GM18907 (cell line): Measurements from ENCODE around the gene NCOR1.
A peak's percentile ranks its signal among the peaks of the same experiment; 100 is the strongest.

Experiments used
- ATAC-seq: cut with Tn5 transposase; IDR thresholded peaks from one replicate; pipeline ENCODE4 v1.9.1; 2021; ENCODE audit warnings: mild to moderate bottlenecking, moderate library complexity; ENCODE audit not compliant: unreplicated experiment

The NCOR1 gene

DNA sequence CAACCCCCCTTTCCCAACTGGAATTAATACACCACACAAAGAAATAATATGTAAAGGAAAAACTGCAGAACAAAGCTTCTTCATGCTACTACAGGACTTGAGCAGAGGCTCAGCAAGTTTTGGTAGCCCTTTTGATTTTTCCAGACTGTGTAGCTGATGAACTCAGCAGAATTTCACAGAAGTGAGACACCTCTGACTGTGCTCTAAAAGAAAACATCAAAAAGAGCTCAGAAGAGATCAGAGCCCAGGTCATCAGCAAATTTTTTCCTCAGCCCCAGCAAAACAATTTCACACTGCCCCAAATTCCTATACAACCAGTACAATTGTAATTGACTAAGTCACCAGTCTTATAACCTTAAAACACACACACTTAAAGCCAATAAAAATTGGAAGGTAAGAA, 177.7 kb downstream of the NCOR1 start:
- no peak for ATAC-seq

DNA sequence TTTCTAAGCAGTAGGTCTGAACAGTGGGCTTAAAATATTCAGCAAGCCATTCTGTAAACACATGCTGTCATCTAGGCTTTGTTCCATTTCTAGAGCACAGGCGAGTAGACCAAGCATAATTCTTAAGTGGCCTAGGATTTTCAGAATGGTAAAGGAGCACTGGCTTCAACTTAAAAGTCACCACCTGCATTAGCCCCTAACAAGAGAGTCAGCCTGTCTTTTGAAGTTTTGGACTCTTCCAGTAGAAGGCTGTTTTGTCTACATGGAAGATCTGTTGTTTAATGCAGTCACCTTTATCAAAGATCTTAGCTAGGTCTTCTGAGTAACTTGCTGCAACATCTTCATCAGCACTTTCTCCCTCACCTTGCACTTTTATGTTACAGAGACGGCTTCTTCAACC, 179.1 kb downstream of the NCOR1 start:
- ATAC-seq, result no peak

DNA sequence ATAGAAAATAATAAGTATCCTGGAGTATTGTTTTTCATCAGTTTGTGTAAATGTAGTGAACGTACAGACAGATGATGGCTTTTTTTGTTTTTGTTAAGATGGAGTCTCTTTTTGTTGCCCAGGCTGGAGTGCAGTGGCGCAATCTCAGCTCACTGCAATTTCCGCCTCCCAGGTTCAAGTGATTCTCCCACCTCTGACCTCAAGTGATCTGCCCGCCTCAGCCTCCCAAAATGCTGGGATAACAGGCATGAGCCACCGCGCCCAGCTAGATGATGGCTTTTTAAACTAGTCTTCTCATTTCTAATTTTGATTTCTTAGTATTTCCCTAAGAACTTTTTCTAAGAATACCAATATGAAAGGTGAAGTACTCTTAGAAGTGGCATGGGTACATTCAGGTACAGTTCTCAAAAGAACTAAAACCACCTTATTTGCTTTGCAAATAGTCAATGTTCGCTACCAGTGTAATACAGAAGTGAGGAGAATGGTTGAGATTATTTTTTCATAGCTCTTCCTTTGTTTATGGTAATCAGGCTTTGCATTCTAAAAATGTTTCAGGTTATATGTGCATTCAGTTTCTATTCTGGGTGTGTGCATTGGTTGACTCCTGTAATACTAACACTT, 181.5 kb downstream of the NCOR1 start:
- ATAC-seq, result no peak

DNA sequence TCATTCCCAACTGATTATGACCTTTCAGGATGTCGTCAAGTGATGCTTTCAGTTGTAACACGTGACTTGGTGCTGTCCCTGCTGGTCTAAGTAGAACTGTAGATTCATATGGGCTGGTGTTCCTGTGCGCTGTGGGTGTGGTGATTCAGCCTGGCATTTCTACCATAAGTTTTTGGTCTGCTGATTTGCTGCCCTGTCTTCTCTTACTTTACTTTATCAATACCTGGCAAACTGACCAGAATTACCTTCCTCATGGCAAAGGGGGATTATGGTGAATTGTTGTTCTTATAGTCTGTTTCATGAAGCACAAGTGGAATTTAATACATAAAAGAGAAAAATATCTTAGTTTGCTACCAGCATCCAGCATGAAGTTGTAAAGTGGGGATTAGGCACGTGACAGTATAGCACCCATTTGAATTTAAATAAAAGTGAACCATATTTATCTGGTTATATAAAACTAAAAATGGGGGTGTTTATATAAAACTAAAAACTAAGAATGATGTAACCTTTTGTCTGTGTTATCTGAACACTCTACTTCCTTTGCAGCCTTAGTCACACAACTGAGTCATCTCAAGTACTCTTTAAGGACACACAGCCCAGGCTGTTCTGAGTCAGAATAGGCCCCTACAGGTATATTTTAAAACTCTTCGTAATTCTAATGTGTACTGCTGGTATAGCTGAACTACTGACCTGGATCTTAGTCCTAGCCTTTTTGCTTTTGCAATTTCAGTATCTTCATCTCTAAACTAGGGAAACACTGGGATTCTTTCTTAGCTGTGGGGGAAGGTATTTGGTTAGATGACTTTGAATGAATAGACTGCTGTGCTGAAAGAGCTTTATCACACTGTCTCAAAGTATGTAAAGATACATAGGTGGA, 187.4 kb downstream of the NCOR1 start:
- peak; percentile 81 for ATAC-seq

DNA sequence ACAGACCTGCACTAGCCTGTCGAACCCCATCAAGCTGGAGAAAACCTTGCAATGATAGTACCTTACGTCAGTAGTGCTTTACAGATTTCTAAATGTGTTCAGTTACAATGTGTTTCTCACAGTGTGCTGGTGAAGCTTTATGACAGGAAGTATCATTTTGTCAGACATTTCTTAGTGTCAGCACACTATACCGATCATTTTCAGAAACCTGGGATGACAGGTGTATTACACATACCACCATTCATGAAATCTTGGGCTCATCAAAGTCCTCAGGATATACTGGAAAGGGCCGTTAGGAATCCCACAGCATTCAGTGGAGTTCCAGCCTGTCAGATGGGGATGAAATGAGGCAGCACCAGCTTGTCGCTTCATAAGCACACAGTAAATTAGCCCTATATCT, 188.4 kb downstream of the NCOR1 start:
- no peak for ATAC-seq

DNA sequence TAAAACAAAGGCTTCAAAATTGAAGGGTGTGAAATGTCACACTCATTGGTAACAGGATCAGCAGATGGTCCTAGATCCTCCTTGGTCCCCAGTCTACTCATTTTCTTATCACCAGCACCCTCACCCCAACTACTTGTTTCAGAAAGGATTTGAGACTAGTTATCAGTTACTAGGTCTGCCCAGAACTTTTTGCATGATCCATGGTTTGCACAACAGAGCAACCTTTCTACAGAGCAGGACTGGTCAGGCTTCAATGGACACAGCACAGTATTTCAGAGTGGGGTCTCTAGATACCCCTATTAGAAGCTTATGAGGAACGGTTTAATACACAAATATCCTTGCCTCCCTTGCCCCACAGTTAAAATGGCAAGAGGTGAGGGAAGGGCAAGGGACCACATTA, 190.1 kb downstream of the NCOR1 start:
- ATAC-seq, result no peak

DNA sequence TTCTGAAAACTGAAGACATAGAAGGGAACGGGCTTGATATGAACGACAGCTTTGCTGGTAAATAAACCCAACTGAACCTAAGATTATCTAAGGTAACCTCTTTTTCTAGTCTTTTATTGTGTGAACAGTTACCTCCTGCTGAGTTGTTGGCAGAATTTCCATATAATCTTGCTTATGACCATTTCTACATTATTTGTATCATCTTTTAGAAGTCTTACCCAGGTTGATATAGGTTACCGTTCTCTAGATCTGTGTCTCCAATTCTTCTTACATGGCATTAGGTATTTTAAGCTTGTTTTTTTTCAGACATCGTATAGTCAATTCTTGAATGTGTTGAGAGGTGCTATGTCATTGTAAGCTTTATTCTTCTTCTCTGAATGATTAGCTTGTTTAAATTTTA, 191.5 kb downstream of the NCOR1 start:
- no peak for ATAC-seq

DNA sequence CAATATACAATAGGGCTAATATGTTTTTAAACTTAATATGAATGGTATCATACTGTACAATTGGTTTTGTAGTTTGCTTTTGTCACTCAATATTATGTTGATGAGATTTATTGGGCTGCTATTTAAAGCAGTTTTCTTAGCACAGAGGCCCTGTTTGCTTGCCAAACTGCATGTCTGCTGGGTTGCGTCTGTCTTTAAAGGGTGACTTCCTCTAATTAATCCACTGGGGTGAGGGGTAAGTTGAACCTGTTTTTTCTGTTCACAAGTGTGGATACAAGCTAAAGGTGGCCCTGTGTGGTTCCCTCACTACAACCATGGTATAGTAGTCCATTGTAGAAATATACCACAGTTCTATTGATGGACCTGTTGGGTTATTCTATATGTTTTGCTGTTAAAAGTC, 196.0 kb downstream of the NCOR1 start:
- no peak for ATAC-seq

DNA sequence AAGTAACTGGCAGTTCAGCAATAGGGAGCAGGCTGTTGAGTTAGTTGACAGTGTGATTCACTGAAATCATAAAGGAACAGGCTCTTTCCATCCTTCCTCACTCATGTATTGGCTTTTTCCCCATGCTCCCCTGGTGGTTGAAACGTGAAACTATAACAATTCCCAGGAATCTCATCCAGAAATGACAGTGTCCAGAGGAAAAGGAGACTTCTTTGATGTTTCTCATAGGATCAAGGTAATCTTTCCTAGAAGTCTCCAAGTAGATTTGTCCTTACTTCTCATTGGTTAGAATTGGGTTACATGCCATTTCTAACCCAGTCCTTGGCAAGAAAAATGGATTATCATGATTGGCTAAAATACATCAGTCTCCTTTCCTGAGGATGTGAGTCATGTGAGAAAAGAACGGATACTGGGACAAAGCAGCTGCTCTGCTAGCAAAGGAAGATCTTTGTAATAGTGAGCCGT, 201.4 kb downstream of the NCOR1 start:
- ATAC-seq, result no peak

DNA sequence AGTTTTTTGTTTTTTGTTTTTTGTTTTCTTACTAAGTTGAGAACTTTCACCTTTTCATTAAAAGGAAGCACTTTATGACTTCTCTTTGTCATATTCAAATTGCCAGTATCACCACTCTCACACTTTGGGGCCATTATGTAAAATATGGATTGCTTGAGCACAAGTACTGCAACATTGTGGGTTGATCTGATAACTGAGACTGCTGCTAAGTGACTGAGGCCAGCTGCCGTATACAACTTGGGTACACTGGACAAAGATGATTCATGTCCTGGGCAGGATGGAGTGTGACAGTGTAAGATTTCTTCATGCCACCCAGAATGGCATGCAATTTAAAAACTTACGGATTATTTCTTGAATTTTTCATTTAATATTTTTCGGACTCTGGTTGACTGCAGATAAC, 207.9 kb downstream of the NCOR1 start:
- no peak for ATAC-seq

DNA sequence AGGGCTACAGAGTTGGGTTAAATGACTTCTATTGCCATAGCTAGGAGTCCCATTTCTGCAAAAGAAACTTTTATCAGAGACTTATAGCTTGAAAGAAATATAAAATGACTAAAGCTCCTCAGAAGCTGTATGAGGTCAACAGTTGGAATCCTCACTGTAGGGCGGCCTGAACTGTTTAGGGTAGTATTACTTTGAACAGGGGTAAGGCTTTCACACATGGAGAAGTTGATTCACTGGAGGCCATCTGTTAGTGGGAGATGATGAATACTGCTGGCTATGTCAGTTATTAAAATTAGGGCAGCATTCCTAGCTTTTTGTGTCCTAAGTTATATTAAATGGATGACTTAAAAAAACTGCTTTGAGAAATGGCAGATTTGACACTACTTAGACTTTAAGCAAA, 209.7 kb downstream of the NCOR1 start:
- no peak for ATAC-seq

DNA sequence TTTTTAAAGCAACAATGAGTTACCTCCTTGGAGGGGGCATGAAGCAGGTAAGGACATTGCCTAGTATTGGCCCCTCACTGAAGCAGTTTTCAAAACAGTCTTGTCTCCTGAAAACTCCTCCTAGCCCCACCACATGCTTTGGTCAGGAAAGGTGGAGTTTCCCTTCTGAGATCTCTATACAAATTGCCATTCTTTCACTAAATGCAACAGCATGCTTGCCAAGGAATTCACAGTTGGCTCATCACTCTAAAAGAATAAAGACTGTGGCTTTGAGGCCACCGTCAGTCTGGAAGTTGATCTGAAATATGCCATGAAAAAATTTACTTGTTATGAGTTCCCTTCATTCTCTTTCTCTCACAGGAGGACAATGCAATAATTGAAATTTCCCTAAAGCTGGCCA, 211.5 kb downstream of the NCOR1 start:
- no peak for ATAC-seq

DNA sequence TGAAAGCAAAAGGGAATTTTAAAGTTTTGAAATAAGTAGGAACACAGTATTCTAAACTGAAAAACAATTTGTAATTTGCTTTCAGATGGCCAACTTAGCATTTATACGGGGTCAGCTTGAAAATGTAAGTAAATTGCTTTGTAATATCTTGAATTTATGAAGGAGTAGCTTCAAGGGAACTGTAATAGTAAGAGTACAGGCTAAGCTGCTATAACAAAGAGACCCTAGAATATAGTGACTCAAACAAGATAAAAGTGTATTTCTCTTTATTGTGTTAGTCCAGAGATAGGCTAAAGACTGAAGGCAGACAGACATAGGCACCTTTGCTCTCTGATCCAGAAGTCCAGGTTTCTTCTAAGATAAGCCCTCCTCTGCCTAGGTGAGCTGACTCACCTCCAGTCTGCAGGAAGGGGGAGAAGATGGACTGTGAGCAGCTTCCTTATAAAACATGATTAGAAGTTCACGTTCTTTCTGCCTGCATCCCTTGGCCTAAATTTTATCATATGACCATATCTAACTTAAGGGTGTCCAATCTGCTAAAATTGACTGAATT, 212.6 kb downstream of the NCOR1 start:
- no peak for ATAC-seq

DNA sequence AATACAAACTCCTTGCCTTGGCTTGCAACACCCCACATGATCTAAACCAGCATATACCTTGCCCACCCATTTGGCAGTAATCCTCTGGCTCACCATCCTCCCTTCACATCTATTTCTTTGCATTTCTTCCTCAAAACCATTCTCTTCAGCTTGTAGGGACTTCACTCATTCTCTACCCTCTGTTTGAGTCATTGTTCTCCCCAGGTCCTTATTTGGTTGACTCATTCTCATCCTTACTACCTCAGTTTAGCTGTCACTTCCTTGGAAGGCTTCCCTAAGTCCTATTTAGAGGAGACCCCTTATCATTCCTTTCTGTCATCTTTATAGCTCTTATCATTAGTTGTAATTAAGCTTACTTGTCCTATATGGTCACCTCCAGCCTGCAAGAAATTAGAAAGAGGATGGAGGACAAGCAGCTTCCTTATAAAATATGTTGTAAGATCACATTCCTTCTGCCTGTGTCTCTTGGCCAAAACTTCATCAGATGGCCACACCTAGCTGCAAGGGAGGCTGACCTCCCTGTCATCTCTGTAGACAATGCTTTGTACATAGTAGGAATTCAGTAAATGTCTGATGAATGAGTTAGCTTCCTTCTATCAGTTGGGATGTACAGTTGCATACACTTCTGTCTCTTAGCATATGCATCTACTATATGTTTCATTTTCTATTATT, 214.0 kb downstream of the NCOR1 start:
- no peak for ATAC-seq

DNA sequence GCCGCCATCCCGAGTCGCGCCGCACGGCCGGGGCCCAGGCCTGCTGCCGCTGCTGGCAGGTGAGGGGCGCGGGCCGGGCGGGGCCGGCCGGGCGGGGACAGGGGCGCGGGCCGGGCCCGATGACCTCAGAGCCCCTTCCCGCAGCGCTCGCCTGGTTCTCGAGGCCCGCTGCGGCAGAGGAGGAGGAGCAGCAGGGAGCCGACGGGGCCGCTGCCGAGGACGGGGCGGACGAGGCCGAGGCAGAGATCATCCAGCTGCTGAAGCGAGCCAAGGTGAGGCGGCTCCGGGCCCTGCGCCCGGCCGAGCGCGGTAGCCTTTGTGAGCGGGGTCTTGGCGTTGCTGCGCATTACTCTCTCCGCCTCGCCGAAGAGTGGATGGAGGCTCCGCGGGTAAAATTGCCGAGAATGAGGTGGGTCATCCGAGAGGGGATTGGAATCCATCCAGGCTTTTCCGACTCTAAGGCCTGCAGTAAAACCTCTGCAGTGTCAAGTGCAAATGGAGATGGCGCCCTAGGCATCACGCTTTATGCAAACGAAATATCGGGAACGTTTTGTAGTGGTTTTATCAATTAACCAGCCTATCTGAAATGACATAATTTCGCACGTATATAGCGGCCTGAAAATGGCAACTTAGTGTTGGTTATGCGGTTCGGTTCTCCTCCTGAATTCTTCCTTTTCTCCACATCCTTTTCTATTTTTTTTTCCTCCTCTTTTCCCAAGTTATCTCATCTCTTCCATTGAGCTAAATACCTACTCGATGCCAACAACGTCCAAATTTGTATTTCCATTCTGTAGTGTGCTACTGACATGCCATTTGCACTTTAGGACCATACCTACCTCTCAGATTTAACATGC, 215.1 kb downstream of the NCOR1 start:
- peak; percentile 30 for ATAC-seq

DNA sequence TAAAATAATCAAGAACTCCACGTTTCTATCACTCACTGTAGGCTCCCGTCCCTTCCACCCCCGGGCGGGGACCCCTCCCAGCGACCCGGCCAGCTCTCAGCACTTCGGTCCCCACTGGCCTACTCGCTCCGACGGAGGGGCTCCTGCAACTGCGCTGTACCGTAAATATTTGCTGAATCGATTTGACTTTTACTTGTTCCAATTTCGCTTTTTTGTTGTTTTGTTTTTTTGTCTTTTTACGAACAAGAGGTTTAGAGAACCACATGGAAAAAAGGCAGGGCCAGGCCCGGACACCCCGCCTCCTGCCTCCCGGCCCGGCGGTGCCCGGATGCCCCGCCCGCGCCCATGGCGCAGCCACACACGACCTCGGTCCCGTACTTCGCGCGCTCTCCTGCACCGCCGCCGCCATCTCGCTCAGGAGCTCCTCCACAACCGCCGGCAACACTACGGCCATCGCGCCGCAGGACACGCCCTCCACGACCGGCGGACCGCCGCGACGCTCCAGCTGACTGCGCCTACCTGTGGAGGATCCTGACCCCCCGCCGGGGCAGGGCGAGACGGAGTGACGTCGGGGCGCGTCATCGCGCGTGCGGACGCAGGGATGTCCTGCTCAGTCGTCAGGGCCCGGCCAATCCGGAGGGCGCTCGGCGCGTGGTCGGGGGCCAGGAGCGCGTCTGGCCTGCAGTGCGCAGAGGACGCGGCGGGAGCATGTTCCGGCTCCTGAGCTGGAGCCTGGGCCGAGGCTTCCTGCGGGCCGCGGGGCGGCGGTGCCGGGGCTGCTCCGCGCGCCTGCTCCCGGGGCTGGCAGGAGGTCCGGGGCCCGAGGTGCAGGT, 216.0 kb downstream of the NCOR1 start, which contains the start of the genes TTC19 and ZSWIM7:
TTC19 (plus strand) TSS at position 684 of the 833 bp plus-strand sequence; CDS start at position 709, 25 bp downstream.
ZSWIM7 (minus strand) TSS at position 564 of the 833 bp plus-strand sequence; CDS start at position 454, 110 bp downstream.
- peak; percentile 95 for ATAC-seq

DNA sequence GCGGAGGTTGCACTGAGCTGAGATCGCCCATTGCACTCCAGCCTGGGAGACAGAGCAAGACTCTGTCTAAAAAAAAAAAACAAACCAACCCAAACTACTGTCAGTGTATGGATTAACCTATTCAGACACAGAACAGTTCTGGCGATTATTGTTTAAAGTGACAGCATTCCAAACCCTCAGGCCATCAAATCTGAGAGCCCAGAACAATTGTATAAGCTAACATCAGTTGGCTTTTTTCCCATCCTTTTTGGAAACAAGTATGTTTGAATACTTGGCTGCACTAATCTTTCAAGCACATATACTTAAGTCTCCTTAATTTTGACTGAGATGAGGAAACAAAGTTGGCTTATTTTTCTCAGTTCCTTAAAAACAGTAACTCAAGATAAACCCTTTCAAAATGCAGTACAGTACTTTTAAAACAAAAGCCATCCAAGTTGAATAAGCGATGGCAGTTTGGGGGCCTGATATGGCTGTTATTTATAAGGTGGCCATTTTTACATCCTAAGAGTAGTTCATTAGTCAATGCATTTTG, 217.2 kb downstream of the NCOR1 start:
- ATAC-seq, result no peak

DNA sequence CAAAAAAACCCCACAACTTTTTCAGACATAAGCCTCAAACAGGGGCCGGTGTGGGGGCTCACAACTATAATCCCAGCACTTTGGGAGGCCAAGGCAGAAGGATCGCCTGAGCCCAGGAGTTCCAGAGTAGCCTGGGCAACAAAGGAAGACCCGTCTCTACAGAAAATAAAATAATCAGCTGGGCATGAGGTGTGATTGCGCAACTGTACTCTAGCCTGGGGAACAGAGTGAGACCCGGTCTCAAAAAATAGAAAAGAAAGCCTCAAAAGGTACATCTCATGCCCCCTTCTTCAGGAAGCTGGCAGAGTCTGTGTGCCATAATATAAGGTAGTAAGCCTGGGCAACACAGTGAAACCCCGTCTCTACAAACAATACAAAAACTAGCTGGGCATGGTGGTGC, 219.0 kb downstream of the NCOR1 start:
- ATAC-seq, result no peak
